HG03103 (cell line): ENCODE data around the gene USF2.
"Not testable (repeated sequence)": the region's sequence is repeated elsewhere in the genome, so short reads cannot be mapped to it uniquely, and the experiment has no call there.

ENCODE experiments used
- ATAC-seq: cut with Tn5 transposase; IDR thresholded peaks from one replicate; pipeline ENCODE4 v1.9.1; 2021; ENCODE audit warnings: low read depth; ENCODE audit not compliant: unreplicated experiment

USF2 gene, protein sequence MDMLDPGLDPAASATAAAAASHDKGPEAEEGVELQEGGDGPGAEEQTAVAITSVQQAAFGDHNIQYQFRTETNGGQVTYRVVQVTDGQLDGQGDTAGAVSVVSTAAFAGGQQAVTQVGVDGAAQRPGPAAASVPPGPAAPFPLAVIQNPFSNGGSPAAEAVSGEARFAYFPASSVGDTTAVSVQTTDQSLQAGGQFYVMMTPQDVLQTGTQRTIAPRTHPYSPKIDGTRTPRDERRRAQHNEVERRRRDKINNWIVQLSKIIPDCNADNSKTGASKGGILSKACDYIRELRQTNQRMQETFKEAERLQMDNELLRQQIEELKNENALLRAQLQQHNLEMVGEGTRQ

DNA sequence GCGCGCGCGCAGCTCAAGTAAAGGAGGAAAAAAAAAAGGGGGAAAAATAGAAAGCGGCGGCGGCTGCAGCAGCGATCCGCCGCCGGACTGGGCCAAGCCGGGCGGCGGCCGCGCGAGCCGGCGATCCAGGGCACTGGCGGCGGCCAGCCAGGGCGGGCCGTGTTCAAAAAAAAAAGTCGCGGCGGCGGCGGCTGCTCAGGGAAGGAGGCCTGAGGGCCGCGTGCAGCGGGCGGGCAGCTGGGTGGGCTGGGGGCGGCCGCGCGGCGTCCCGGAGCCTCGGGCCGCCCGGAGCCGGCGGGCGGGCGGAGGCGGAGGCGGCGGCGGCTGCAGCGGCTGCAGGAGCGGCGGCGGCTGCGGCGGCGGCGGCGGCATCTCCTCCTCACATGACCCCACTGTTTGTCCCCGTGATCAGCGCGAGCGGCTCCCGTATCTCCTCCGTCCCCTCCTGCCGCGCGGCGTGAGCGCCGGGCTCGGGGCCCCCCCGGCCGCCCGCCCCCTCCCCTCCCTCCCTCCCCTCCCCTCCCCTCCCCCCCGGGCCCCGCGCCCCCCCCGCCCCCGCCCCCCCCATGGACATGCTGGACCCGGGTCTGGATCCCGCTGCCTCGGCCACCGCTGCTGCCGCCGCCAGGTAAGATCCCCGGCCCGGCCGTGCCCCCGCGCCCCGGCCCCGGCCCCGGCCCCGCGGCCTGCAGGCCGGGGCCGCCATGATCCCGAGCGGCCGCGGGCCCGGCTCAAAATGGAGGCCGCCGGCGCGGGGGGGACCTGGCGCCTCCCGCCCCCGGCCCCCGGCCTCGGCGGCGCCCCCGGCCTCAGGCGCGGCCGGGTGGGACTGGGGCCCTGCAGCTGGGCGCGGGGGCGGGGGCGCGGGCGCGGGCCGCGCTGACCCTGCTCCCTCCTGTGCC, at the start of gene USF2:
Gene USF2, plus strand, starts transcription at position 427 of the 902 bp plus-strand sequence. Its CDS starts 140 bp downstream, at position 567.
- ATAC-seq, result peak; percentile 32

DNA sequence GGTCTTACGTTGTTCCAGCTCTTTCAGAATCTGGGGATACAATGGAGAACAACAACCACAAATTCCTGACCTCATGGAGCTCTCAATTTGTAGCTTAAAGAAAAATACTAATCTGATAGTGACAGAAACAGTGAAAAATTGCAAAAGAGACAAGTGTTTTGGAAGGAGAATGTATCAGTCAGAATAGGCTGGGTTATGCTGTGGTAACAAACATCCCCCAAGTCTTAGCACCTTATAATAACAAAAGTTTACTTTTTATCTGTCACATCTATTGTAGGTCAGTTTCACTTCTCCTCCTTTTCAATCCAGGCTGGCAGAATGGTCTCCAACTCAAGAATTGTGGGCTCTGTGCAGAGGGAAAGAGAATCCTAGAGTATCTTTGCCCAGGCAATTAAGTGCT, 49.8 kb upstream of the USF2 start:
- no peak for ATAC-seq

DNA sequence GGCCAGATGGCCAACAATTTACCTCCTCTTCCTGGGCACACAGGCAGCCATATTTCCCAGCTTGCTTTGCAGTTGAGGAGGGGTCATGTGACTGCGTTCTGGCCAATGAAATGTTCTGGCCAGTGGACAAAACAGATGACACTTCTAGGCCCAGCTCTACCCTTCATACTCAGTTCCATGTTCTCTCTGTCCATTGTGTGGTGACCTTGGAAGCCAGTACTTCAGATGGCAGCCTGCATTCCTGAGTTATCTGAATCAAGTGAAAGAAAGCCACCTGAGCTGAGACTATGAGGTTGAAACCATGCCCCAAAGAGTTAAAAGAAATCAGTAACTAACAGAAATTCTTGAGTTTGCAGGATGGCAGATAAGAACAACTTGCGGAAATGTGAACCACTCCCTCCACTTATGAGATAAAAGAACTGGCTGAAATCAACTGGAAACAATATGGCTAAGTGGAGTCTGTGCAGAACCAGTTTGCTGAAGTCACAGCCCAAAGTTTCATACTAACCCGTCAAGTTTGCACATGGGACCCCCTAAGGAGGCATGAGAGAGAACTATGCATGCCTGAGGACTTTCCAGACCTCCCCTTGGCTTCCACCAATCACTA, 48.3 kb upstream of the USF2 start:
- ATAC-seq, result no peak

DNA sequence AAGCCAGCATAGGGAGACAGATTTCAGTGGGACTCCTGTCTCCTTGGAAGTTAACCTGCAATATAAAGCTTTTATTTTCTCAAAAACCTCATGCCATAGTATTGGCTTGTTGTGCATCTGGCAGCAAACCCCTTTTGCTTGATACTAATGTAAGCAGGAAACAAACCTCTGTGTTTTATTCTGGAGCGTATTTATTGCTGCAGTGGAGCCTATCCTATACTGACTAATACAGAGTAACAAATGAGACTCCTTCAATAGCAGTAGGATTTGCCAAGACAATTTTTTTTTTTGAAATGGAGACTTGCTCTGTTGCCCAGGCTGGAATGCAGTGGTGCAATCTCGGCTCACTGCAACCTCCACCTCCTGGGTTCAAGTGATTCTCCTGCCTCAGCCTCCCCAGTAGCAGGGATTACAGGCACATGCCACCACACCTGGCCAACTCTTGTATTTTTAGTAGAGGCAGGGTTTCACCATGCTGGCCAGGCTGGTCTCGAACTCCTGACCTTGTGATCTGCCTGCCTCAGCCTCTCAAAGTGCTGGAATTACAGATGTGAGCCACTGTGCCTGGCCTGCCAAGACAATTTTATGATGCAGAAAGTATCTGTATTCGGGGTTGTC, 47.7 kb upstream of the USF2 start:
- ATAC-seq, result not testable (repeated sequence)

DNA sequence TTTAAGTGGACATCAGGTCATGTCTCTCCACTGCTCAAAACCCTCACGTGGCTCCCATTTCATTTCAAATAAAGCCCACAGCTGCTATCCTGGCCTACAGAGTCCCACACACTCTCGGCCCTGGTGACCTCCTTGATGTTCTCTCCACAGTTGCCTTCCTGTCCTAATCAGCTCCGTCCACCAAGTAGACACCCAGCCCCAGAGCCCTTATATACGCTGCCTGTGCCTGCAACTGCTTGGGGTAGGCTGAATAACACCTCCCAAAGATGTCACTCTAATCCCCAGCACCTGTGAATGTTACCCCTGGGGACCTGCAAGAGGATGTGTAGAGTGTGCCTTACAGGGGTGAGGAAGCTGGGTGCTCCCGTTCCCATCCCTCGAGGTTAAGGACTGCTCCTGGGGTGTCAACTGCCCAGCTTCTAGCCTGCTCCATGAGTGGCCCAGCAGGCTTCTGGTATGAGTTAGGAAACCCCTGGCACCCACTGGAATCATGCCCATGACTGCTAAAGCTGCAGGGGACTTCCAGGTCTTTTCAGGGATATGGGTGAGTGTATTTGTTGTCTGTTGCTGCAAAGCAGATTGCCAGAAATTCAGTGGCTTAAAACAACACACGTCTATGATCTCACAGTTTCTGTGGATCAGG, 46.3 kb upstream of the USF2 start:
- ATAC-seq, result no peak

DNA sequence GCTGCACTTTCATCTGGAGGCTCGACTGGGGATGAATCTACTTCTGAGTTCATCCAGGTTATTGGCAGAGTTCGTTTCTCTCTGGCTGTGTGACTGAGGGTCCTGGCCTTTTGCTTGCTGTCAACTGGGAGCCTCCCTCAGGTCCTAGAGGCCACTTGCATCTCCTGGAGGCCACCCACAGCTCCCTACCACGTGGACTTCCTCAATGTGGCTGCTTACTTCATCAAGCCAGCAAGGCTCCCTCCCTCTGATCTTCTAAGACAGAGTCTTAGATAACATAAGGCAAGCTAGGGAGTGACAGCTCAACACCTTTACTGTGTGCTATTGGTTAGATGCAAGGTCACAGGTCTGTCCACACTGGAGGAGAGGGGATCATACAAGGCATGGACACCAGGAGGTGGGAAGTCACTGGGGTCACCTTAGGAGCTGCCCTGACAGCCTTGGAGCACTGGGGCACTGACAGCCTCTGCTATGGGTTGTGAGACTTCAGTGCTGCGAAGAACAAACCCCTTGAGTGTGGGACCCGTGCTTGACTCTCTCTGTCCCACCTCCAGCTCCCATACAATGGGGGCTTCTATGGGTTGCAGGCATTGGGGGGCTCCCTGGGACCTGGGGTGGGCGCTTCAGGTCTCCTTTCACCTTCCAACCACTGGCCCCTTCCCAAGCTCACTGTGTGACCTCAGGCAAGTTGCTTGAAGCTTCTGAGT, 45.5 kb upstream of the USF2 start:
- ATAC-seq, result no peak

DNA sequence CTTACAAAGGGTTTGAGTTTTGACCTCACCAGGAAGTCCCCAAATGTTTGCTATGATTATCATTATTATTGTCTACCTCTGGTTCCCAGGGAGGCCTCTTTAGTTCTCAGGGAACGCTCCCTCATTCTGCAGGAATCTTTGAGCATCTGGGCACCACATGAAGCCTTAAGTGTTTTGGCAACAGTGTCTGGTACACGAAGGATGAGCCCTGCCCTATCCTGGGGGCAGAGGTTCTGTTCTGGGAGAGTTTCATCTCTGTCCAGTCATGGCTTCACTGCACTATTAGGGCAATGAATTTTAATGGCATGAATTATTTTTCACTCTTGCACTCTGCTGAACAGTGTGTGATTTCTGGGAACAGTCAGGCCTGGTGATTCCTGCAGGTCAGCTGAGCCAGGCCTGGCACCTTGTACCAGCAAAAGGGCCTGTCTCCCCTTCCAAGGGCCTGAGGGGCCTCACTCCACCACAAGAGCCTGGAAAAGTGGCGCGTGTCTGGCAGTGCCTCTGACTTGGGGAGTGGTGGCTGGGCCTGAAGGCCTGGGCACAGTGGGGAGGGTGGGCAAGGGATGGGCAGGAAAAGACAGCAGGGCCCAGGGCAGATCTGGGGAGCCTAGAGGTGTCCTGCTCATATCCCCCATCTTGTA, 44.8 kb upstream of the USF2 start:
- no peak for ATAC-seq

DNA sequence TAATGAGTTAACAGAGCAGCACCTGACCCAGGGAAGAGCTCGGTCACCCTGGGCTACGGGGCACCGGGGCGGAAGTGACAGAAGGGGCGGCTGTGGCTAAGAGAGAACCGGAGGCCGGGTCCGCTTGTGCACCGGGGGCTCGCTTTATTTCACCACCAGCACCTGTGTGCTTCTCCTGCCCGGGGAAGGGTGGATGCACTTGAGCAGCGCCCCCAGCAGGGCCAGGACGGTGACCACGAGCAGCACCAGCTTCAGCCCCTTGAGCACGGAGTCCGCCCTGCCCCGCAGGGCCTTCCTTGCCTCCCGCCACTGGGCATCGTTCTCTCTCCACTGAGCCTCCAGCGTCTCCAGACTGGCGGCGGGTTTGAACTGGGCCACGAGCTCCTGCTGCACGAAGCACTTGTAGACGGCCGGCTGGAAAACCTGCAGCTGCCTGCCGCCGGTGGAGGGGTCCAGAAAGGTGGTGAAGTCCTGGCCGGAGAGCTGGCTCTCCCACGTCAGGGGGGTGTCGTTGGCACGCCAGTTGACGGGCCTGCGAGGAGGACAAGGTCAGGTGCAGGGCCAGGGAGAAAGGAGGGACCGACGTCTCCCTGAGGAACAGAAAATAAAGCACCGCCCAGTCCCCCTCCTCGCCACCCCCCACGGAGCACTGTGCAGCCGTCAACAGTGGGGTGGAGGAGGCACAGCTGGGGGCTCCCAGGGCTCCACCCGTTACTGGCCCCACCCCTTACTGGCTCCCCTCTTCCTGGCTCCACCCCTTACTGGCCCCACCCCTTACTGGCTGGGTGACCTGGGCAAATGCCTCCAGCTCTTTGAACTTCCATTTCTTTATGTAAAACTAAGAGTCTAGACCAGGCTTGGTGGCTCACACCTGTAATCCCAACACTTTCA, 43.8 kb upstream of the USF2 start:
- no peak for ATAC-seq

DNA sequence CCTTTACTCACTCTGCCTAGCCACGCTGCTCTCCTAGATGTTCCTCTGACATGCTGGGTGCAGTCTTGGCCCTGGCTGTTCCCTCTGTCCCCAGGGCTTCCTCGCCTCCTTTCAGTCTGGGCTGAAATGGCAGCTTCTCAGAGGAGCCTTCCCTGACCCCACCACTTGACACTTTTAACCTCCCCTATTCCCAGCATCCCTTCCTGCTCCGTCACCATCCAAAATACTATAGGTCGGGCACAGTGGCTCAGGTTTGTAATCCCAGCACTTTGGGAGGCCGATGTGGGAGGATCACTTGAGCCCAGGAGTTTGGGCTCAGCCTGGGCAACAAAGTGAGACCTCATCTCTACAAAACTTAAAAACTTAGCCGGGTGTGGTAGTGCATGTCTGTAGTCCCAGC, 42.8 kb upstream of the USF2 start:
- no peak for ATAC-seq

DNA sequence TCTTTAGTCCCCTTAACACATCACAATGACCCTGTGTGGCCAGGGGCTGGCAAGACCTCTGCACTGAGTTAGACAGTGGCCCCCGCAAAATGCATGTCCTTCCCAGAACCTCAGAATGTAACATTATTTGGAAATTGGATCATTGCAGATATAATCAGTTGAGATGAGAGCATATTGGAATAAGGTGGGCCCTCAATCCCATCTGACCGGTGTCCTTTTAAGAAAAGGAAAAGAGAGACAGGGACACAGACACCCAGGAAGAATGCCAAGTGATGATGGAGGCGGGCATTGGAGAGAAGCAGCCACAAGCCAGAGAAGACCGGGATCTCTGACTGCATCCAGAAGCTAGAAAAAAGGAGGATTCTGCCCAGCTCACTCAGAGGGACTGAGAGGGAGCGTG, 42.0 kb upstream of the USF2 start:
- ATAC-seq, result no peak

DNA sequence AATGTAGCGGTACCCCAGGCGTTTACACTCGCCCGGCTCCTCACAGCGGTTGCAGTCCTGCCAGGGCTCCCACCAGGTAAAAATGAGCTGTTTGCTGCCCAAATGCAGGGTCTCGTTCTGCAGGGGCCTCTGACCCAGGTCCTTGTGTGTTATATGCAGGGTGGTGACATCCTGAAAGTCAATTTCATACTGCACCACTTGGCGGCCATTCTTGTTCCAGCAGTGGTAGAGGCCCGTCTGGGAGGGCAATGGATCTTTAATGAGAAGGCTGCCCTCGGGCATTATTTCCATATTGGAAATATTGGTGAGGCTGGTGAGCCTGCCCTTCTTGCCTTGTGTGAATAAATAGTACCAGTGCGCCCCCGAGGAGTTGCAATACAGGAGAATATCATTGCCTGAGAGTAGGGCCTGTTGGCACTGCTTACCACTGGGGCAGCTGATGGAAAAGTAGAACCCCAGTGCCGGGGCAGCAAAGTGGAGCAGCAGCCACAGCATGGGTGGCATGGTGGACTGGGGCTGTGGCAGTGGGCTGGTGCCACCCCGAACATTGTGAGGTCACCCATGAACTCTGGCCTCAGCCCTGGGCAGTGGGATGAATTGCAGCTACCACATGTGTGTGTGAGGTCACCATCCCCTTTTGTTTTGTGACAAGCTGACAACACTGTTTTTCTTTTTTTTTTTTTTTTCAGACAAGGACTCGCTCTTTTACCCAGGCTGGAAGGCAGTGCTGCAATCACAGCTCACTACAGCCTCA, 40.4 kb upstream of the USF2 start, which contains the start of gene FAM187B:
Gene FAM187B, minus strand, starts transcription at position 563 of the 754 bp plus-strand sequence. Its CDS starts 59 bp downstream, at position 504.
- ATAC-seq, result no peak

DNA sequence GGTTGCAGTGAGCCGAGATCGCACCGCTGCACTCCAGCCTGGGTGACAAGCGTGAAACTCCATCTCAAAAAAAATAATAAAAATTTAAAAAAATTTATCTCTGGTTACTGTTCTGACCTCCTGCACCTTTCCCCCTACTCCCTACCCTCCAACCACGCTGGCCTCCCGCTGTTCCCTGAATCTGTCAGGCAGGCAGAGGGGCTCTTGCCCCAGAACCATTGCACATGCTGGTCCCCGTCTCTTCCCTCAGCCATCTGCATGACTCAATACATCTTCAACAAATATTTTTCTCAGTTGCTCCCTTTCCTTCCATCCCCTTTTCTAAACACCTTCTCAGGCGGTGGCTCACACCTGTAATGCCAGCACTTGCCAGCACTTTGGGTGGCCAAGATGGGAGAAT, 39.2 kb upstream of the USF2 start:
- ATAC-seq, result no peak

DNA sequence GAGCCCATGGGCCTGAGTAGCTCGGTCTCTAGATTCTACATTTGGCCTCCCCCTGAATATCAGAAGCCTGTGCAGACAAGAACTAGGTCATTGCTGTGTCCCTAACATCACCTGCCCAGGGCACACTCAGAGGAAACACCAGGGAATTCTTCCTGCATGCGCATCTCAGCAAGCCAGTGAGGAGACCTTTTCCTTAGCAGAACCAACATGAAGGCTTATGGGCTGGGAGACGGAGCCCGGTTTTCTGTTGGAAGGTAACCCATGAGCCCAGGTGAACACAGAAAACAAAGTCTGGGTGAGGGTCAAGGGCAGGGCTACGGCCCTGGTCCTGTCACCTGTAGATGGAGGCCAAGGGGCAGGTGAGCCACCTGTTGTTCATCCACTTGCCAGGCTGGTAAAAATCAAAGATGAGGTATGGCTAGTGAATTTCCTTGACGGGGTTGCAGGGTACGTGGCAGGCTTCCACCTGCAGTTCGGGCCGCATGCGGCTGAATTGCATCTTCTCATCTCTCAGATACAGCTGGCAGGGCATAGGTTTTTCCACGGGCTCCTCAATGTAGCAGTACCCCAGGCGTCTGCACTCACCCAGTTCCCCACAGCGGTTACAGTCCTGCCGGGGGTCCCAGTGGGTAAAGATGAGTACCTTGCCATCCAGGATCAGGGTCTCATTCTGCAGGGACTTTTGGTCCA, 36.7 kb upstream of the USF2 start:
- no peak for ATAC-seq

DNA sequence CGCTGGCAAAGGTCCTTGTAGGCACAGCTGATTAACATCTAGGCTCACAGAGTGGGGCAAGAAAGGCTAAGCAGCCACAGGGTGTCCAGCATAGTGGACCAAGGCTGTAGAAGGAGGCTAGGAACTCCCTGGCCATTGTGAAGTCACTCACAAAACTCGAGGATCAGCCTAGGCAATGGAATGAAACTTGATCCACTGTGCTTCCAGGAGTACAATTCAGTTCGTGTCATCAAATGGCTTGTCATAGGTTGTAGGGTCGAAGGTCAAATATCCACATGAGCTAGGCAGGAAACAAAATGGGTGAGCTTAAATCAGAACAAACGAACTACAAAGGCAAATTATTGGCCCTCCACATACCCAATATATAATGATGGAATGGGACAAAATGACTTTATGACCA, 35.9 kb upstream of the USF2 start:
- ATAC-seq, result no peak

DNA sequence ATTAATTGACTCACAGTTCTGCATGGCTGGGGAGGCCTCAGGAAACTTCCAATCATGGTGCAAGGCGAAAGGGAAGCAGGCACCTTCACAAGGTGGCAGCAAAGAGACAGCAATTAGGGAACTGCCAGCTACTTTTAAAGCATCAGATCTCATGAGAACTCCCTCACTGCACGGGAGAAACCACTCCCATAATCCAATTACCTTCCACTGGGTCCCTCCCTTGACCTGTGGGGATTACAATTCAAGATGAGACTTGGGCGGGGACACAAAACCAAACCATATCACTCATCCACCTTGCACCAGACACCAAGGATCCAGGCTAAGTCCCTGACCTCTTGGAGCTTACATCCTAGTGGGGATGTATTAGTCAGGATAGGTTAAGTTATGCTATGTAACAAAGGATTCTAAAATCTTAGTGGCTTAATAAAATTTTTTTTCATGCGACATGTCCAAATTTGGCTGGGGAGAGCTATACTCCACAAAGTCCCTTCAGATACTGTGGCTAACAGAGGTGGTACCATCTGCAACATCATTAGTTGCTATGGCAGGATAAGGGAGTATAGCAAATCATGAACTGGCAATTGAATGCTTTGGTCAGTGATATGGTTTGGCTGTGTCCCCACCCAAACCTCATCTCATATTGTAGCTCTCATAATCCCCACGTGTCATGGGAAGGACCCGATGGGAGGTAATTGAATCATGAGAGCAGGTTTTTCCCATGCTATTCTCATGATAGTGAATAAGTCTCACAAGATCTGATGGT, 31.9 kb upstream of the USF2 start:
- no peak for ATAC-seq

DNA sequence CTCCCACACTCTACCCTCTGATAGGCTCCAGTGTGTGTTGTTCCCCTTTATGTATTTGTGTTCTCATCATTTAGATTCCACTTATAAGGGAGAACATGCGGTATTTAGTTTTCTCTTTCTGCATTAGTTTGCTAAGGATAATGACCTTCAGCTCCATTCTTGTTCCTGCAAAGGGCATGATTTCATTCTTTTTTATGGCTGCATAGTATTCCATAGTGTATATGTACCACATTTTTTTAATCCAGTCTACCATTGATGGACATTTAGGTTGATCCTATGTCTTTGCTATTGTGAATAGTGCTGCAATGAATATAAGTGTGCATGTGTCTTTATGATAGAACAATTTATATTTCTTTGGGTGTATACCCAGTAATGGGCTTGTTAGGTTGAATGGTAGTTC, 29.2 kb upstream of the USF2 start:
- not testable (repeated sequence) for ATAC-seq
